ENCODE data around the gene TOR4A. TPM values are rescaled to one million over a fixed set of nuclear protein-coding genes. Genes with fewer than 3 reads are reported as not detected.

The TOR4A gene
- total and polyA plus RNA-seq, 9 of the 15 experiments (the other 6 are each of a cell fraction or from before 2014, with no cell fraction given) = 3.9 to 49.2 (median 8.8) TPM

GRCh38 chr9:137313326-137313936 lies 35.9 kb downstream of the TOR4A start:
- no peaks in the 10 kb centered on the region for H3K9me1 ChIP-seq (ENCODE audit: control insufficient read depth, insufficient read depth, low read length)
- ATAC-seq (no peak), FAIRE-seq (no peak), DNase-seq (ENCODE audit: extremely low read depth in 1 of 4, low spot score in 3 of 4) (peak in 2 of 4 experiments; percentile 4 to 11)
- H3K79me2 ChIP-seq (ENCODE audit: control insufficient read depth, insufficient read depth, low read length) = no peaks in the 10 kb centered on the region
- intact Hi-C loops (cut with micrococcal nuclease) (no loop called here), in situ Hi-C loops (cut with MboI) (no loop called here)
- H2AFZ ChIP-seq (ENCODE audit: low read depth, low read length) = no peak overlapping the region
- CTCF ChIA-PET (ENCODE audit: low intra/inter-chr PET ratio) = no interaction called here
- TF ChIP-seq NR3C1 (CRISPR knock-in tag; IDR thresholded peaks at IDR 0.05) (no peak), BCOR (IDR thresholded peaks at IDR 0.05) (no peak), ZNF511 (CRISPR knock-in tag; IDR thresholded peaks at IDR 0.05) (no peak), SRSF3 (IDR thresholded peaks at IDR 0.05; ENCODE audit: insufficient read depth, low read length) (no peak), HDGF (IDR thresholded peaks at IDR 0.05) (no peak), ZBTB26 (CRISPR knock-in tag; IDR thresholded peaks at IDR 0.05) (no peak), CCNT2 (IDR thresholded peaks at IDR 0.05; ENCODE audit: borderline replicate concordance, extremely low read depth, insufficient read length, low read depth, low read length) (no peak), ZNF165 (CRISPR knock-in tag; IDR thresholded peaks at IDR 0.05; ENCODE audit: borderline replicate concordance) (no peak), ZNF232 (CRISPR knock-in tag; IDR thresholded peaks at IDR 0.05) (no peak), ZNF184 (CRISPR knock-in tag; IDR thresholded peaks at IDR 0.05) (no peak)
- H3K4me1 ChIP-seq (replicated peaks in 1 of 2; ENCODE audit: control insufficient read depth in 2 of 2, insufficient read depth in 2 of 2, low read length in 2 of 2) = peaks cover 16 to 94% of the 10 kb centered on the region in 2 experiments
- H3K27ac ChIP-seq (ENCODE audit: extremely low read depth, low read depth, low read length) = no peak overlapping the region
- no peak overlapping the region for H3K4me2 ChIP-seq (ENCODE audit: insufficient read depth, low read length)
- no TSS peak for BruUV-seq (replicated peaks)
- no peak overlapping the region for H3K4me3 ChIP-seq
- H3K36me3 ChIP-seq (ENCODE audit: control insufficient read depth, insufficient read depth, low read length) = no peaks in the 10 kb centered on the region
- H3K9me3 ChIP-seq (replicated peaks; ENCODE audit: control insufficient read depth, insufficient read depth, low read depth, low read length) = no peaks in the 10 kb centered on the region
- POLR2A ChIA-PET = interaction anchor here (0.6 to 2.3 kb wide), 4 partner anchors 8 to 74 kb away, joined by 3 to 10 read pairs (median 3); partner anchors contain the start of gene NRARP
- no peaks in the 10 kb centered on the region for H3K27me3 ChIP-seq (ENCODE audit: control insufficient read depth in 2 of 2, insufficient read depth in 2 of 2, low read length in 2 of 2)
- H3K9ac ChIP-seq (ENCODE audit: insufficient read depth in 1 of 2, low read depth in 2 of 2, low read length in 2 of 2) = peak overlapping the region in 1 of 2 experiments; percentile 23; a peak in 1 of 4 replicates
- WGBS (ENCODE audit: insufficient coverage, low coverage, missing lambda C conversion rate) = 23% methylated on average over 9 of the region's 9 CpGs
- H4K20me1 ChIP-seq (replicated peaks; ENCODE audit: control insufficient read depth, insufficient read depth, low read length) = 0 out of 2 replicates have a peak, but pooled peaks cover 5% of the 10 kb centered on the region
